ENCODE data around the gene RAB27B.

RAB27B gene

GRCh38 chr18:54872681-54873080 is 44.4 kb downstream of the RAB27B start:
- no peak for DNase-seq

- no peak for DNase-seq
These were observed 45.6 kb downstream of the RAB27B start for GRCh38 chr18:54873884-54874255.

GRCh38 chr18:54875063-54875462 is 46.8 kb downstream of the RAB27B start:
- no peak for DNase-seq

- DNase-seq, result no peak
These were observed 48.8 kb downstream of the RAB27B start for GRCh38 chr18:54877076-54877475.

GRCh38 chr18:54878159-54878622 is 49.9 kb downstream of the RAB27B start:
- no peak for DNase-seq

- DNase-seq, result no peak
These were observed 50.5 kb downstream of the RAB27B start for GRCh38 chr18:54878659-54879358.

- DNase-seq, result no peak
These were observed 51.4 kb downstream of the RAB27B start for GRCh38 chr18:54879691-54880090.

GRCh38 chr18:54880395-54881105 is 52.3 kb downstream of the RAB27B start:
- no peak for DNase-seq

GRCh38 chr18:54881229-54881768 is 53.0 kb downstream of the RAB27B start:
- no peak for DNase-seq

GRCh38 chr18:54882318-54882717 is 54.0 kb downstream of the RAB27B start:
- DNase-seq, result no peak

- DNase-seq, result no peak
These were observed 55.7 kb downstream of the RAB27B start for GRCh38 chr18:54883816-54884604.

- no peak for DNase-seq
These were observed 60.1 kb downstream of the RAB27B start for GRCh38 chr18:54888378-54888777.

- no peak for DNase-seq
These were observed 60.7 kb downstream of the RAB27B start for GRCh38 chr18:54888933-54889332.

GRCh38 chr18:54899500-54899899 is 71.2 kb downstream of the RAB27B start:
- DNase-seq, result no peak

- no peak for DNase-seq
These were observed 72.0 kb downstream of the RAB27B start for GRCh38 chr18:54900290-54900689.

GRCh38 chr18:54904581-54904980 is 76.3 kb downstream of the RAB27B start:
- no peak for DNase-seq

GRCh38 chr18:54905629-54906028 is 77.4 kb downstream of the RAB27B start:
- no peak for DNase-seq

GRCh38 chr18:54906331-54907185 is 78.3 kb downstream of the RAB27B start:
- DNase-seq, result no peak

- no peak for DNase-seq
These were observed 81.3 kb downstream of the RAB27B start for GRCh38 chr18:54909538-54909937.

- no peak for DNase-seq
These were observed 82.1 kb downstream of the RAB27B start for GRCh38 chr18:54910161-54910919.

GRCh38 chr18:54911551-54911950 is 83.3 kb downstream of the RAB27B start:
- no peak for DNase-seq

- DNase-seq, result no peak
These were observed 86.5 kb downstream of the RAB27B start for GRCh38 chr18:54914816-54915215.

Data from effector CD8-positive, alpha-beta T cell (primary cell).